SK-N-SH treated with all-trans-retinoic acid at 6 μM for 48 hours (cell line): ENCODE measurements around the gene CMTM2.

Source experiments
- ARNTL ChIP-seq: fragments of 450-650 bp; formaldehyde crosslinking; IDR thresholded peaks from 2 replicates; pipeline ENCODE4 v1.5.0; 2020; ENCODE audit warnings: low read depth, mild to moderate bottlenecking, moderate library complexity, borderline replicate concordance
- BACH2 ChIP-seq: fragments of 250-450 bp; sonication (Bioruptor Pico); IDR thresholded peaks from 2 replicates; pipeline ENCODE4 v1.9.0; 2021; ENCODE audit warnings: mild to moderate bottlenecking, borderline replicate concordance
- CSDC2 ChIP-seq: fragments of 250-450 bp; sonication (Bioruptor Pico); IDR thresholded peaks from 2 replicates; pipeline ENCODE4 v1.5.0; 2020; ENCODE audit warnings: mild to moderate bottlenecking, moderate library complexity
- GLIS3 ChIP-seq: fragments of 250-450 bp; sonication (Bioruptor Pico); IDR thresholded peaks from 2 replicates; pipeline ENCODE4 v1.5.0; 2020; ENCODE audit warnings: mild to moderate bottlenecking, moderate library complexity
- ZC3H10 ChIP-seq: fragments of 250-450 bp; sonication (Bioruptor Pico); IDR thresholded peaks from 2 replicates; pipeline ENCODE4 v1.5.1; 2021; ENCODE audit warnings: mild to moderate bottlenecking, moderate library complexity
- ZNF565 ChIP-seq: fragments of 450-650 bp; formaldehyde crosslinking; conservative IDR thresholded peaks from 2 replicates; pipeline ENCODE4 v1.5.0; 2020; ENCODE audit warnings: low read depth, mild to moderate bottlenecking, moderate library complexity
- ZNF70 ChIP-seq: fragments of 450-650 bp; formaldehyde crosslinking; IDR thresholded peaks from 2 replicates; pipeline ENCODE4 v1.5.0; 2020; ENCODE audit warnings: mild to moderate bottlenecking, moderate library complexity

- no peak for TF ChIP-seq ZNF565 (CRISPR knock-in tag)
- no peak for TF ChIP-seq ARNTL (CRISPR knock-in tag)
- no peak for TF ChIP-seq BACH2 (CRISPR knock-in tag)
- TF ChIP-seq ZC3H10: no peak
- TF ChIP-seq GLIS3 (CRISPR knock-in tag): no peak
- TF ChIP-seq ZNF70 (CRISPR knock-in tag): no peak
- no peak for TF ChIP-seq CSDC2 (CRISPR knock-in tag)
These were observed 31.9 kb upstream of the CMTM2 start for GRCh38 chr16:66547101-66547989.
